ENCODE data around the gene CNTN5. TPM values are rescaled to one million over a fixed set of nuclear protein-coding genes. Genes with fewer than 3 reads are reported as not detected.

CNTN5 gene
- polyA plus RNA-seq, 1 donor (not counting 4 experiments of a cell fraction or from before 2014, with no cell fraction given) = not detected

DNA sequence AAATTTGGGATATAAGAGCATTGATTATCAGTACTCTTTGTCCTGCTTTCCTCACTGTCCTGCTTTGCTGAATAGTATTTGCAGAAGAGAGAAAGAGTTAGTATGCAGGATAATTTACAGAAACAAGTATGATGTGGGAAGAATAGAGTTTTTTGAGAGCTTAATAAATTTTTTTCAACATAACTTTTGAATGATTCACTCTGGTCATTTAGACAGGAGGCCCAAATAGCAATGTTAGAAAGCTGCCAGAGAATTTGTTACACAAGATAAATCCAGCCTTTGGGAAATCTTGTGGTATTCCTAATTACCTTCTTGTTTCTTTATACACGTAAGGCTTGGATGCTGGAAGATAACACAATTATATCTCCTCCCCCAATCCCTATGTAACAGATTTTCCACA is 484.6 kb downstream of the CNTN5 start:
- H3K9me1 ChIP-seq (ENCODE audit: control insufficient read depth, extremely low read depth, insufficient read depth, low read length) = no peaks in the 10 kb centered on the region
- dilution Hi-C loops (cut with MboI; ENCODE audit: extremely low pct_ligation_motif_present, low sequenced_read_pairs) = no loop called here
- no peak overlapping the region for H3K27ac ChIP-seq (ENCODE audit: control insufficient read depth, insufficient read depth, low read length)
- no peak overlapping the region for H3K4me2 ChIP-seq (ENCODE audit: control insufficient read depth, extremely low read depth, insufficient read depth, low read depth, low read length)
- H3K9me3 ChIP-seq (ENCODE audit: control insufficient read depth, low read depth, low read length) = no peaks in the 10 kb centered on the region
- FAIRE-seq (no peak), DNase-seq (ENCODE audit: low read depth, low spot score) (no peak)
- no peak overlapping the region for H2AFZ ChIP-seq (ENCODE audit: control insufficient read depth, low read length)
- H3K4me3 ChIP-seq (ENCODE audit: control insufficient read depth in 2 of 3, extremely low read depth in 1 of 3, insufficient read depth in 2 of 3, low read depth in 1 of 3, low read length in 3 of 3) = no peak overlapping the region
- no peaks in the 10 kb centered on the region for H3K27me3 ChIP-seq (ENCODE audit: control insufficient read depth, extremely low read depth, insufficient read depth, low read length)
- H3K36me3 ChIP-seq (ENCODE audit: control insufficient read depth in 2 of 2, extremely low read depth in 1 of 2, insufficient read depth in 2 of 2, low read length in 2 of 2) = no peaks in the 10 kb centered on the region
- no peak overlapping the region for H3K9ac ChIP-seq (ENCODE audit: control insufficient read depth, extremely low read depth, insufficient read depth, low read length)
- H3K79me2 ChIP-seq (ENCODE audit: control insufficient read depth, insufficient read depth, low read length) = no peaks in the 10 kb centered on the region
- H4K20me1 ChIP-seq (ENCODE audit: control insufficient read depth, extremely low read depth, insufficient read depth, low read length) = no peaks in the 10 kb centered on the region
- TF ChIP-seq, protein P1, sequence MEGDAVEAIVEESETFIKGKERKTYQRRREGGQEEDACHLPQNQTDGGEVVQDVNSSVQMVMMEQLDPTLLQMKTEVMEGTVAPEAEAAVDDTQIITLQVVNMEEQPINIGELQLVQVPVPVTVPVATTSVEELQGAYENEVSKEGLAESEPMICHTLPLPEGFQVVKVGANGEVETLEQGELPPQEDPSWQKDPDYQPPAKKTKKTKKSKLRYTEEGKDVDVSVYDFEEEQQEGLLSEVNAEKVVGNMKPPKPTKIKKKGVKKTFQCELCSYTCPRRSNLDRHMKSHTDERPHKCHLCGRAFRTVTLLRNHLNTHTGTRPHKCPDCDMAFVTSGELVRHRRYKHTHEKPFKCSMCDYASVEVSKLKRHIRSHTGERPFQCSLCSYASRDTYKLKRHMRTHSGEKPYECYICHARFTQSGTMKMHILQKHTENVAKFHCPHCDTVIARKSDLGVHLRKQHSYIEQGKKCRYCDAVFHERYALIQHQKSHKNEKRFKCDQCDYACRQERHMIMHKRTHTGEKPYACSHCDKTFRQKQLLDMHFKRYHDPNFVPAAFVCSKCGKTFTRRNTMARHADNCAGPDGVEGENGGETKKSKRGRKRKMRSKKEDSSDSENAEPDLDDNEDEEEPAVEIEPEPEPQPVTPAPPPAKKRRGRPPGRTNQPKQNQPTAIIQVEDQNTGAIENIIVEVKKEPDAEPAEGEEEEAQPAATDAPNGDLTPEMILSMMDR (optimal IDR thresholded peaks at IDR 0.05 in 1 of 3, IDR thresholded peaks at IDR 0.05 in 1 of 3, conservative IDR thresholded peaks at IDR 0.05 in 1 of 3; ENCODE audit: extremely low read depth in 1 of 3, insufficient read depth in 2 of 3, low read length in 3 of 3) = no peak
- TF ChIP-seq EZH2 (IDR thresholded peaks at IDR 0.05; ENCODE audit: low read length) = no peak
- no peaks in the 10 kb centered on the region for H3K4me1 ChIP-seq (ENCODE audit: control insufficient read depth, extremely low read depth, insufficient read depth, low read length)

DNA sequence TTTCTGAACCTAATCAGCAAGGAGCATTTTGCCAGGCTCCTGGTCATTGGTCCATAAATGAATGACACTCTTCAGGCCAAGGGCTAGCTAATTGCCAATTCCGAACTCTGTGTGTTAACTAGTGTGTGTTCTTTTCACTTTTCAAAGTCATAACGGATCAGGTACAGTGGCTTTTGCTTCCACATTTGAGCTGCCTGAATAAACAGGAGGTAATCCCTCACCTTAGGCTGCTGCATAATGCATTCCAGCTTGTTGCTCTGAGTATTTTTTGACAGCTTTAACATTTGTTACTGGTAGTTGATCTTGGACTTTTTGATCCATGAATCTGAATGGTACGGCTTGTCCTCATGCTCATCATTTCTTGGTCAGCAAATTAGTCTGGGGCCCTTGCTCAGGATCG is 485.1 kb downstream of the CNTN5 start:
- H3K27ac ChIP-seq (ENCODE audit: control insufficient read depth, insufficient read depth, low read length) = no peak overlapping the region
- H3K9me3 ChIP-seq (ENCODE audit: control insufficient read depth, low read depth, low read length) = no peaks in the 10 kb centered on the region
- FAIRE-seq (no peak), DNase-seq (ENCODE audit: low read depth, low spot score) (no peak)
- H4K20me1 ChIP-seq (ENCODE audit: control insufficient read depth, extremely low read depth, insufficient read depth, low read length) = no peaks in the 10 kb centered on the region
- dilution Hi-C loops (cut with MboI; ENCODE audit: extremely low pct_ligation_motif_present, low sequenced_read_pairs) = no loop called here
- no peaks in the 10 kb centered on the region for H3K9me1 ChIP-seq (ENCODE audit: control insufficient read depth, extremely low read depth, insufficient read depth, low read length)
- H3K79me2 ChIP-seq (ENCODE audit: control insufficient read depth, insufficient read depth, low read length) = no peaks in the 10 kb centered on the region
- H2AFZ ChIP-seq (ENCODE audit: control insufficient read depth, low read length) = no peak overlapping the region
- TF ChIP-seq, protein P1 (optimal IDR thresholded peaks at IDR 0.05 in 1 of 3, IDR thresholded peaks at IDR 0.05 in 1 of 3, conservative IDR thresholded peaks at IDR 0.05 in 1 of 3; ENCODE audit: extremely low read depth in 1 of 3, insufficient read depth in 2 of 3, low read length in 3 of 3) = no peak
- no peak for TF ChIP-seq EZH2 (IDR thresholded peaks at IDR 0.05; ENCODE audit: low read length)
- H3K27me3 ChIP-seq (ENCODE audit: control insufficient read depth, extremely low read depth, insufficient read depth, low read length) = no peaks in the 10 kb centered on the region
- H3K36me3 ChIP-seq (ENCODE audit: control insufficient read depth in 2 of 2, extremely low read depth in 1 of 2, insufficient read depth in 2 of 2, low read length in 2 of 2) = no peaks in the 10 kb centered on the region
- H3K4me2 ChIP-seq (ENCODE audit: control insufficient read depth, extremely low read depth, insufficient read depth, low read depth, low read length) = no peak overlapping the region
- no peaks in the 10 kb centered on the region for H3K4me1 ChIP-seq (ENCODE audit: control insufficient read depth, extremely low read depth, insufficient read depth, low read length)
- H3K9ac ChIP-seq (ENCODE audit: control insufficient read depth, extremely low read depth, insufficient read depth, low read length) = no peak overlapping the region
- no peak overlapping the region for H3K4me3 ChIP-seq (ENCODE audit: control insufficient read depth in 2 of 3, extremely low read depth in 1 of 3, insufficient read depth in 2 of 3, low read depth in 1 of 3, low read length in 3 of 3)
